Heart right ventricle (tissue), 16 donors: ENCODE results near the gene CYTH2. TPM values are rescaled to one million over a fixed set of nuclear protein-coding genes. Genes with fewer than 3 reads are reported as not detected.

ENCODE experiments used
- ATAC-seq, 8 donors: fragments of 200-7000 bp; cut with Tn5 transposase; one replicate each; pipeline ENCODE4 v1.9.1; 2020; ENCODE audit warnings: mild to moderate bottlenecking in 8 of 8, moderate library complexity in 8 of 8, moderate number of reproducible peaks in 1 of 8
- DNase-seq, 2 donors: peaks; one replicate each; pipeline ENCODE4 v3.0.0-alpha.2; 2020
- H3K27ac ChIP-seq, 10 donors: fragments of 200-600 bp; sonication (generic) in 2 of 10; one replicate each; pipeline versions ENCODE4 v1.5.0 to v1.8.0; 2020 to 2022; ENCODE audit warnings: mild to moderate bottlenecking in 3 of 10
- H3K27me3 ChIP-seq, 7 donors: fragments of 200-600 bp; one replicate each; pipeline ENCODE4 v1.8.0; 2021 to 2022; ENCODE audit warnings: mild to moderate bottlenecking in 2 of 7
- H3K36me3 ChIP-seq, 9 donors: fragments of 200-600 bp; sonication (generic) in 1 of 9; one replicate each; pipeline versions ENCODE4 v1.5.0 to v1.8.0; 2020 to 2022; ENCODE audit warnings: mild to moderate bottlenecking in 2 of 9
- H3K4me1 ChIP-seq, 9 donors: fragments of 200-600 bp; sonication (generic) in 1 of 9; one replicate each; pipeline versions ENCODE4 v1.5.0 to v1.8.0; 2020 to 2022; ENCODE audit warnings: mild to moderate bottlenecking in 4 of 9
- H3K4me3 ChIP-seq, 10 donors: fragments of 200-600 bp; sonication (generic) in 2 of 10; one replicate each; pipeline versions ENCODE4 v1.5.0 to v1.8.0; 2020 to 2022; ENCODE audit warnings: mild to moderate bottlenecking in 7 of 10, moderate library complexity in 2 of 10
- H3K9me3 ChIP-seq, 11 donors: fragments of 200-600 bp in 10 of 11; sonication (generic) in 2 of 11; one replicate each; pipeline versions ENCODE4 v1.5.0 to v1.8.0; 2013 to 2022; ENCODE audit warnings: mild to moderate bottlenecking in 2 of 11, control low read depth in 1 of 11, moderate library complexity in 1 of 11
- CTCF ChIP-seq, 9 donors: fragments of 200-600 bp; sonication (generic) in 2 of 9; IDR thresholded peaks; one replicate each; pipeline versions ENCODE4 v1.5.0 to v1.8.0; 2021 to 2022; ENCODE audit warnings: antibody characterized with exemption in 9 of 9, mild to moderate bottlenecking in 5 of 9, moderate library complexity in 1 of 9
- WGBS, 2 donors: extraction: QIAGEN DNeasy Blood & Tissue Kit; methylation state at CpG; one replicate each; pipeline ENCODE4 v1.1.7; 2013; ENCODE audit warnings: inconsistent platforms in 1 of 2; 5-methylcytosine and 5-hydroxymethylcytosine counted together
- intact Hi-C, 10 donors: fragments of 100-400 bp; cut with DNase I; formaldehyde crosslinking; loops; one replicate each; pipeline versions ENCODE4 v1.11.1 to v1.14.2; 2022
- polyA plus RNA-seq, 2 donors: library from polyadenylated mRNA; stranded (reverse); fragments of 200-250 nt; gene quantifications; one replicate each; pipeline ENCODE4 v1.2.3, GENCODE V29; 2013
- total RNA-seq, 10 donors: library from RNA; stranded (reverse); fragmentation: NEBNext Ultra II Directional in 3 of 10; extraction: Animal tissue kit (Norgen Biotek cat#: 25700) in 3 of 10; gene quantifications; one replicate each; pipeline versions ENCODE4 v1.2.1 to v1.2.4, GENCODE V29; 2021 to 2023
- donor health status: Arrhythmogenic right ventricular cardiomyopathy.
- donor health status: ischemic (EF 13 %, LVEDD 7.1; RV severe dilation, severe dysfunction).
- donor health status: healthy with polysubstance abuse.
- donor health status: DM: no; HTN: yes; CAD: no.
- donor health status: DM: no; HTN: no; CAD: no.
- donor health status: ischemic (EF 25% LVEDD 6.9; RV normal size, moderate dysfunction).
- donor health status: ischemic (EF 25% LVEDD 5.7; RV mildly dilated, moderate dysfunction).
- donor health status: healthy.
- donor health status: DM: yes; HTN: yes; CAD: no.
- donor health status: Ischemic cardiomyopathy.
- donor health status: ischemic (EF 35%, LVEDD 5.7; RV mildly dilated, moderate dysfunction).
- donor health status: nonischemic (EF 11% LVEDD 7.7; RV severe dilation, severe dysfunction).
- donor health status: DM: yes; HTN: yes; CAD: no.
- donor health status: PGD.
- donor health status: ischemic (EF 29% LVEDD 5.4; RV normal size, mild dysfunction).
- donor health status: nonischemic (EF 23%, LVEDD 6.1; RV moderate dilation, normal function).

Gene CYTH2
- total and polyA plus RNA-seq, 12 donors = 25.8 to 41.9 (median 32.2) TPM

GRCh38 chr19:48509467-48510194 is 40.5 kb downstream of the CYTH2 start:
- peaks cover 0 to 27% (median 12%) of the 10 kb centered on the region in 9 donors for H3K4me1 ChIP-seq
- ATAC-seq (no peak), DNase-seq (no peak)
- peaks cover 4 to 48% (median 35%) of the 10 kb centered on the region in 7 donors for H3K27me3 ChIP-seq
- no peak overlapping the region for H3K4me3 ChIP-seq
- no peak for TF ChIP-seq CTCF (IDR thresholded peaks at IDR 0.05)
- no peaks in the 10 kb centered on the region for H3K9me3 ChIP-seq
- H3K36me3 ChIP-seq = no peaks in the 10 kb centered on the region
- intact Hi-C loops = loop anchor here in 7 of 10 donors (2.0 to 5.0 kb wide), 3 partner anchors 65 to 78 kb away; no protein-coding TSS in a partner anchor
- H3K27ac ChIP-seq = no peak overlapping the region
- 72 to 78% methylated on average over 11 to 12 of the region's 12 CpGs for WGBS, 2 donors

GRCh38 chr19:48510421-48511268 is 41.5 kb downstream of the CYTH2 start:
- H3K4me1 ChIP-seq = peaks cover 0 to 27% (median 12%) of the 10 kb centered on the region in 9 donors
- TF ChIP-seq CTCF (IDR thresholded peaks at IDR 0.05) = no peak
- H3K27me3 ChIP-seq = peaks cover 4 to 48% (median 35%) of the 10 kb centered on the region in 7 donors
- no peaks in the 10 kb centered on the region for H3K36me3 ChIP-seq
- peak overlapping the region in 8 of 10 donors; percentile 17 to 37 (median 26) for H3K4me3 ChIP-seq
- no peak overlapping the region for H3K27ac ChIP-seq
- WGBS, 2 donors = 11 to 12% methylated on average over 24 of the region's 24 CpGs
- ATAC-seq (peak; percentile 75 to 89 (median 81)), DNase-seq (peak; percentile 60 to 79)
- H3K9me3 ChIP-seq = no peaks in the 10 kb centered on the region
- intact Hi-C loops = loop anchor here in 3 of 10 donors (2.0 to 5.0 kb wide), 2 partner anchors 64 to 72 kb away; no protein-coding TSS in a partner anchor

- no peak for TF ChIP-seq CTCF (IDR thresholded peaks at IDR 0.05)
- DNase-seq (no peak), ATAC-seq (no peak)
- Histone ChIP-seq H3K27me3 (peaks cover 4 to 48% (median 35%) of the 10 kb centered on the region in 7 donors), H3K9me3 (no peaks in the 10 kb centered on the region), H3K27ac (no peak overlapping the region), H3K4me3 (peak overlapping the region in 6 of 10 donors; percentile 3 to 37 (median 26)), H3K36me3 (no peaks in the 10 kb centered on the region), H3K4me1 (peaks cover 0 to 27% (median 12%) of the 10 kb centered on the region in 9 donors)
- intact Hi-C loops = loop anchor here in 3 of 10 donors (2.0 to 5.0 kb wide), 2 partner anchors 63 to 71 kb away; no protein-coding TSS in a partner anchor
- 1 to 2% methylated on average over 30 to 31 of the region's 32 CpGs for WGBS, 2 donors
Observed at GRCh38 chr19:48511321-48511731, 42.2 kb downstream of the CYTH2 start.
